Dedifferentiated amniotic fluid mesenchymal stem cell (primary cell): ENCODE results near the gene UMAD1.

ENCODE experiments used
- DNase-seq: peaks from one replicate; pipeline ENCODE4 v3.0.0-alpha.2; 2016; ENCODE audit errors: extremely low spot score

Gene UMAD1

GRCh38 chr7:7764520-7765396 is 124.2 kb downstream of the UMAD1 start:
- DNase-seq = no peak

GRCh38 chr7:7765422-7765821 is 124.9 kb downstream of the UMAD1 start:
- DNase-seq = no peak

GRCh38 chr7:7766671-7767070 is 126.1 kb downstream of the UMAD1 start:
- DNase-seq = no peak

- no peak for DNase-seq
Observed at GRCh38 chr7:7768977-7769709, 128.6 kb downstream of the UMAD1 start.

- no peak for DNase-seq
Observed at GRCh38 chr7:7769710-7770627, 129.4 kb downstream of the UMAD1 start.

- DNase-seq = no peak
Observed at GRCh38 chr7:7771452-7771851, 130.9 kb downstream of the UMAD1 start.

GRCh38 chr7:7772397-7772821 is 131.9 kb downstream of the UMAD1 start:
- peak; percentile 19 for DNase-seq

GRCh38 chr7:7773334-7774309 is 133.1 kb downstream of the UMAD1 start:
- DNase-seq = no peak

GRCh38 chr7:7779888-7780287 is 139.3 kb downstream of the UMAD1 start:
- no peak for DNase-seq

- no peak for DNase-seq
Observed at GRCh38 chr7:7783001-7783400, 142.4 kb downstream of the UMAD1 start.

- DNase-seq = no peak
Observed at GRCh38 chr7:7785344-7785973, 144.9 kb downstream of the UMAD1 start.

- DNase-seq = no peak
Observed at GRCh38 chr7:7786595-7786994, 146.0 kb downstream of the UMAD1 start.

GRCh38 chr7:7789551-7789988 is 149.0 kb downstream of the UMAD1 start:
- no peak for DNase-seq

- DNase-seq = no peak
Observed at GRCh38 chr7:7790041-7790741, 149.6 kb downstream of the UMAD1 start.

- no peak for DNase-seq
Observed at GRCh38 chr7:7791523-7791922, 151.0 kb downstream of the UMAD1 start.

- DNase-seq = no peak
Observed at GRCh38 chr7:7792056-7792455, 151.5 kb downstream of the UMAD1 start.

- DNase-seq = no peak
Observed at GRCh38 chr7:7793249-7793648, 152.7 kb downstream of the UMAD1 start.

GRCh38 chr7:7793921-7794320 is 153.4 kb downstream of the UMAD1 start:
- peak; percentile 70 for DNase-seq

GRCh38 chr7:7795203-7795602 is 154.7 kb downstream of the UMAD1 start:
- no peak for DNase-seq
